ENCODE data around the gene ACOT9. TPM values are rescaled to one million over a fixed set of nuclear protein-coding genes. Genes with fewer than 3 reads are reported as not detected.
A peak's percentile ranks its signal among the peaks of the same experiment; 100 is the strongest.

Gene ACOT9
- 10 to 100 TPM; 46.3 to 63.8 (median 52.3) TPM for total RNA-seq

DNA sequence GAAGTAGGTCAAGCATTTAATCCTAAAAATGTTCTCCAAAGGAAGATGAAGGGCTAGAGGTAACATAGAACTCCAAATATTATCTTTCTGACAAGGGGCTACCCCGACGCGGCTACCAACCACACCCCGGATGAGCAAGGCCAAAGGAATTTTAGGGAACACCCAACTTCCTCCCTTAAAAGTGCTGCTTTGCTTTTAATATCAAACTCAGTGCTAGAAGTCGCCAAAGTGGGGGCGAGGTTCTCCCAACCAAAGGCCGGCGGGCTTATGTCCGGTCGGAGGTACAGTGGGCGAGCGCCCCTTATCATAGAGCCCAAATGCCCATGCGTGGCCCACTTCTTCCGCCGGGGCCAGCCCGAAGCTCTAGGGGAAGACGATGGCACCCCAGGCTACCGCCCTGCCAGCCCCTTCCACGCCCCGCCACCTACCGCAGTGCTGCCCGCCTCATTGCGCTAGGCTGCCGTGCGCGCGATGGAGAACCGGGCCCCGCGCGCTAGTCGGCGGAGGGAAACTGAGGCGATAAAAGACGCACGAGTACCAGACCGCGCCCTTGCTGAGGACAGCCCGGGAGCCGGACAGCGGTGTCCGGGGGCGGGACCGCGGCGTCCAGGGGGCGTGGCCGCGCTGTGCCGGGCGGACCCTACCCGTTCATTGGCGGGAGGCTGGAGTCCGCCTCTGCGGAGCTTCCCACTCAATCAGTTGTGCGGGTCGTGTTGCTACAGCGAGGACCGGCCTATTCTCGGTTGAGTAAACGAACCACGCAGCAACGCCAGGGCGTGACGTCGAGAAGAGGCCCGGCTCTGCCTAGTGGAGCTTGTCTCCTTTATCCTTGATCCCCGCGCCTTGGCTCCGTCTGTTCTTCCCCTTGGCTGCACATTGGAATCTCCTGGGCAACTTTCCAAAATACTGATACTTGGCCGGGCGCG is at the start of gene ACOT9:
Gene ACOT9 (minus strand): TSS at position 580 of the 926 bp plus-strand sequence. CDS start 132 bp downstream, at position 448.
- intact Hi-C loops (cut with DNase I): loop anchor here (5.0 kb wide), 1 partner anchor 39 kb away; the partner anchor contains the start of gene SAT1
- 34% methylated on average over 31 of the region's 73 CpGs for WGBS
- peak; percentile 96 for DNase-seq (ENCODE audit: extremely low spot score)
- peak within 1 kb of the TSS; percentile 92 to 98 (median 96) for H3K27ac ChIP-seq (replicated peaks in 1 of 4)
- H3K4me1 ChIP-seq: peaks cover 0 to 21% (median 12%) of the 10 kb centered on the region in 4 donors
- H3K9me3 ChIP-seq: no peaks in the 10 kb centered on the region
- H3K36me3 ChIP-seq: no peaks in the 10 kb centered on the region
- TF ChIP-seq POLR2AphosphoS5 (IDR thresholded peaks at IDR 0.05) (peak; percentile 85 to 98), CTCF (IDR thresholded peaks at IDR 0.05) (no peak), EP300 (IDR thresholded peaks at IDR 0.05) (no peak), POLR2A (IDR thresholded peaks at IDR 0.05; ENCODE audit: low read depth) (peak; percentile 63)
- H3K4me3 ChIP-seq: peak within 1 kb of the TSS; percentile 71 to 83 (median 76)
- no peaks in the 10 kb centered on the region for H3K27me3 ChIP-seq

DNA sequence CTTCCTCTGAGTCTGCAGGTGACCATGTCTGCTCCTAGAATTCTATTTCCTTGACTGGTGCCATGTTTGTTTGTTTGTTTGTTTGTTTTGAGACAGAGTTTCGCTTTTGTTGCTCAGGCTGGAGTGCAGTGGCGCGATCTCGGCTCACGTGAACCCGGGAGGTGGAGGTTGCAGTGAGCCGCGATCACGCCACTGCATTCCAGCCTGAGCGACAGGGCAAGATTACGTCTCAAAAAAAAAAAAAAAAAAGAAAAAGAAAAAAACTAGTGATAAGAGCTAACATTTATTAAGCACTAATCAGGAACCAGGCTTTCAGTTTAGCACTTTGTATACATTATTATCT is 47.0 kb upstream of the ACOT9 start:
- Histone ChIP-seq H3K9me3 (no peaks in the 10 kb centered on the region), H3K36me3 (peaks cover 0 to 13% (median 2%) of the 10 kb centered on the region in 4 donors), H3K27ac (replicated peaks in 1 of 4) (no peak overlapping the region), H3K4me3 (no peak overlapping the region), H3K27me3 (no peaks in the 10 kb centered on the region), H3K4me1 (peaks cover 0 to 13% (median 8%) of the 10 kb centered on the region in 4 donors)
- DNase-seq (ENCODE audit: extremely low spot score): no peak
- WGBS: 91% methylated on average over 11 of the region's 11 CpGs
- TF ChIP-seq POLR2A (IDR thresholded peaks at IDR 0.05; ENCODE audit: low read depth): no peak
- no peak for TF ChIP-seq POLR2AphosphoS5 (IDR thresholded peaks at IDR 0.05)
- TF ChIP-seq EP300 (IDR thresholded peaks at IDR 0.05): no peak
- no peak for TF ChIP-seq CTCF (IDR thresholded peaks at IDR 0.05)
- intact Hi-C loops (cut with DNase I): no loop called here

- Histone ChIP-seq H3K36me3 (peaks cover 0 to 18% (median 2%) of the 10 kb centered on the region in 4 donors), H3K4me1 (peaks cover 0 to 17% (median 10%) of the 10 kb centered on the region in 4 donors), H3K27ac (replicated peaks in 1 of 4) (no peak overlapping the region), H3K9me3 (no peaks in the 10 kb centered on the region), H3K4me3 (no peak overlapping the region), H3K27me3 (no peaks in the 10 kb centered on the region)
- 87% methylated on average over 8 of the region's 8 CpGs for WGBS
- intact Hi-C loops (cut with DNase I): loop anchor here (10.0 kb wide), 2 partner anchors 95 to 235 kb away; partner anchors contain the start of gene KLHL15
- TF ChIP-seq POLR2A (IDR thresholded peaks at IDR 0.05; ENCODE audit: low read depth): no peak
- DNase-seq (ENCODE audit: extremely low spot score): no peak
These were observed 46.5 kb upstream of the ACOT9 start for GRCh38 chrX:23789386-23790154.

DNA sequence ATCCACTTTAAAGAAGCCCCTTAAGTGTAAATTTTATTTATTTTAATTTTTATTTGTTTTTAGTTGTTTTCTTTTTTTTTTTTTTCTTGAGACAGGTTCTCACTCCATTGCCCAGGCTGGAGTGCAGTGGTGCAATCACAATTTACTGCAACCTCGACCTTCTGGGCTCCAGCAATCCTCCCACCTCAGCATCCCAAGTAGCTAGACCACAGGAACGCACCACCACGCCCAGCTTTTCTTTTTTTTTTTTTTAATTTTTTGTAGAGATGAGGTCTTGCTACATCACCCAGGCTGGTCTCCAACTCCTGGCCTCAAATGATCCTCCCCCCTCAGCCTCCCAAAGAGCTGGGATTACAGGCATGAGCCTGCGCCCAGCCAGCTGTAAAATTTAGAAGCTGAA is 45.9 kb upstream of the ACOT9 start:
- Histone ChIP-seq H3K4me1 (peaks cover 0 to 17% (median 10%) of the 10 kb centered on the region in 4 donors), H3K9me3 (no peaks in the 10 kb centered on the region), H3K27me3 (no peaks in the 10 kb centered on the region), H3K27ac (replicated peaks in 1 of 4) (no peak overlapping the region), H3K4me3 (no peak overlapping the region), H3K36me3 (peaks cover 0 to 23% (median 2%) of the 10 kb centered on the region in 4 donors)
- WGBS: 64% methylated on average over 4 of the region's 4 CpGs
- intact Hi-C loops (cut with DNase I): loop anchor here (10.0 kb wide), 2 partner anchors 94 to 236 kb away; partner anchors contain the start of gene KLHL15
- DNase-seq (ENCODE audit: extremely low spot score): no peak
- TF ChIP-seq CTCF (IDR thresholded peaks at IDR 0.05) (no peak), POLR2AphosphoS5 (IDR thresholded peaks at IDR 0.05) (no peak), POLR2A (IDR thresholded peaks at IDR 0.05; ENCODE audit: low read depth) (no peak), EP300 (IDR thresholded peaks at IDR 0.05) (no peak)

Measured in esophagus muscularis mucosa (tissue), 4 donors.